ENCODE results near the gene GXYLT1.

GRCh38 chr12:42143452-42144157 lies 1.1 kb downstream of the GXYLT1 start:
- TF ChIP-seq KAT7 (CRISPR knock-in tag; IDR thresholded peaks at IDR 0.05; ENCODE audit: borderline replicate concordance): no peak
- TF ChIP-seq ZFX (CRISPR knock-in tag; IDR thresholded peaks at IDR 0.05; ENCODE audit: low read depth): no peak
- no peak for TF ChIP-seq THAP9 (CRISPR knock-in tag; IDR thresholded peaks at IDR 0.05; ENCODE audit: borderline replicate concordance)
- TF ChIP-seq, protein P1, sequence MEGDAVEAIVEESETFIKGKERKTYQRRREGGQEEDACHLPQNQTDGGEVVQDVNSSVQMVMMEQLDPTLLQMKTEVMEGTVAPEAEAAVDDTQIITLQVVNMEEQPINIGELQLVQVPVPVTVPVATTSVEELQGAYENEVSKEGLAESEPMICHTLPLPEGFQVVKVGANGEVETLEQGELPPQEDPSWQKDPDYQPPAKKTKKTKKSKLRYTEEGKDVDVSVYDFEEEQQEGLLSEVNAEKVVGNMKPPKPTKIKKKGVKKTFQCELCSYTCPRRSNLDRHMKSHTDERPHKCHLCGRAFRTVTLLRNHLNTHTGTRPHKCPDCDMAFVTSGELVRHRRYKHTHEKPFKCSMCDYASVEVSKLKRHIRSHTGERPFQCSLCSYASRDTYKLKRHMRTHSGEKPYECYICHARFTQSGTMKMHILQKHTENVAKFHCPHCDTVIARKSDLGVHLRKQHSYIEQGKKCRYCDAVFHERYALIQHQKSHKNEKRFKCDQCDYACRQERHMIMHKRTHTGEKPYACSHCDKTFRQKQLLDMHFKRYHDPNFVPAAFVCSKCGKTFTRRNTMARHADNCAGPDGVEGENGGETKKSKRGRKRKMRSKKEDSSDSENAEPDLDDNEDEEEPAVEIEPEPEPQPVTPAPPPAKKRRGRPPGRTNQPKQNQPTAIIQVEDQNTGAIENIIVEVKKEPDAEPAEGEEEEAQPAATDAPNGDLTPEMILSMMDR (CRISPR knock-in tag; IDR thresholded peaks at IDR 0.05): no peak
- TF ChIP-seq KLF11 (CRISPR knock-in tag; IDR thresholded peaks at IDR 0.05): no peak
- TF ChIP-seq, protein P2, sequence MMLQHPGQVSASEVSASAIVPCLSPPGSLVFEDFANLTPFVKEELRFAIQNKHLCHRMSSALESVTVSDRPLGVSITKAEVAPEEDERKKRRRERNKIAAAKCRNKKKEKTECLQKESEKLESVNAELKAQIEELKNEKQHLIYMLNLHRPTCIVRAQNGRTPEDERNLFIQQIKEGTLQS (CRISPR knock-in tag; IDR thresholded peaks at IDR 0.05): no peak
- no peak for TF ChIP-seq ZNF644 (CRISPR knock-in tag; IDR thresholded peaks at IDR 0.05; ENCODE audit: low read depth)
- TF ChIP-seq PRPF4 (IDR thresholded peaks at IDR 0.05; ENCODE audit: low read depth, low read length, poor library complexity, severe bottlenecking): no peak
- TF ChIP-seq GLI4 (CRISPR knock-in tag; IDR thresholded peaks at IDR 0.05; ENCODE audit: borderline replicate concordance): no peak
- TF ChIP-seq MYNN (CRISPR knock-in tag; IDR thresholded peaks at IDR 0.05; ENCODE audit: low read depth): no peak

All from HepG2 (cell line).